ENCODE data around the gene FOXJ1.

DNA sequence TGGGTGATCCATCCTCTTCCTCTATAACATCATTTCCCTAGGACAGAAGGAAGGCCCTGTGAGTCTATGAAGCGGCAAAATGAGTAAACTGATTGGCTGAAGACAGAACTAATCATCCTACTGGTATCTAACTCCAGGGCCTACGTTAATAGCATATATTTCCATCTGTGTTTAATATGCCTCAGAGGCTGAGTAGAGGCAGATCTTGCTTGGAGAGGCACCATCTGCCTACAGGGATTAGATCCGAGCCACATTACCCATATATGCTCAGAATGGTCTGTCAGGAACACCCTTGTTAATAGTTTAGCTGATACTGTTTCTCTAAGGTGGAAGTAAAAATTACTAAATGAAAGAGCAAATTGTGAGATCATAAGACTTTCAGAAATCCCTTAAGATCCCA is 13.2 kb upstream of the FOXJ1 start:
- TF ChIP-seq, protein P1, sequence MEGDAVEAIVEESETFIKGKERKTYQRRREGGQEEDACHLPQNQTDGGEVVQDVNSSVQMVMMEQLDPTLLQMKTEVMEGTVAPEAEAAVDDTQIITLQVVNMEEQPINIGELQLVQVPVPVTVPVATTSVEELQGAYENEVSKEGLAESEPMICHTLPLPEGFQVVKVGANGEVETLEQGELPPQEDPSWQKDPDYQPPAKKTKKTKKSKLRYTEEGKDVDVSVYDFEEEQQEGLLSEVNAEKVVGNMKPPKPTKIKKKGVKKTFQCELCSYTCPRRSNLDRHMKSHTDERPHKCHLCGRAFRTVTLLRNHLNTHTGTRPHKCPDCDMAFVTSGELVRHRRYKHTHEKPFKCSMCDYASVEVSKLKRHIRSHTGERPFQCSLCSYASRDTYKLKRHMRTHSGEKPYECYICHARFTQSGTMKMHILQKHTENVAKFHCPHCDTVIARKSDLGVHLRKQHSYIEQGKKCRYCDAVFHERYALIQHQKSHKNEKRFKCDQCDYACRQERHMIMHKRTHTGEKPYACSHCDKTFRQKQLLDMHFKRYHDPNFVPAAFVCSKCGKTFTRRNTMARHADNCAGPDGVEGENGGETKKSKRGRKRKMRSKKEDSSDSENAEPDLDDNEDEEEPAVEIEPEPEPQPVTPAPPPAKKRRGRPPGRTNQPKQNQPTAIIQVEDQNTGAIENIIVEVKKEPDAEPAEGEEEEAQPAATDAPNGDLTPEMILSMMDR (conservative IDR thresholded peaks at IDR 0.05; ENCODE audit: low read depth, low read length): no peak
- no peak for TF ChIP-seq EZH2 (IDR thresholded peaks at IDR 0.05; ENCODE audit: low read length, unreplicated experiment)

Measured in PC-3 (cell line).